ENCODE data around the gene FOXD4L6. TPM values are rescaled to one million over a fixed set of nuclear protein-coding genes. Genes with fewer than 3 reads are reported as not detected.
"Not testable (repeated sequence)": the region's sequence is repeated elsewhere in the genome, so short reads cannot be mapped to it uniquely, and the experiment has no call there.

Gene FOXD4L6
- total RNA-seq, 4 donors from 2014 or later, result not detected

GRCh38 chr9:41100508-41100907 lies 28.0 kb downstream of the FOXD4L6 start:
- H3K27me3 ChIP-seq; H3K9me3 ChIP-seq; in situ Hi-C loops (cut with MboI; ENCODE audit: low pct_ligation_motif_present in 1 of 4, low pct_unique_long_range_greater_than_20kb in 1 of 4, low sequenced_read_pairs in 3 of 4); H3K4me3 ChIP-seq; H3K36me3 ChIP-seq; H3K4me1 ChIP-seq; DNase-seq; intact Hi-C loops (cut with DNase I; ENCODE audit: low total_unique reads); H3K27ac ChIP-seq: not testable (repeated sequence)
- WGBS, 2 donors (ENCODE audit: low coverage in 1 of 2), result 65 to 74% methylated on average over 4 to 7 of the region's 7 CpGs

GRCh38 chr9:41098759-41099158 lies 29.7 kb downstream of the FOXD4L6 start:
- intact Hi-C loops (cut with DNase I; ENCODE audit: low total_unique reads), result not testable (repeated sequence)

GRCh38 chr9:41095060-41095459 lies 33.4 kb downstream of the FOXD4L6 start:
- in situ Hi-C loops (cut with MboI; ENCODE audit: low pct_ligation_motif_present in 1 of 4, low pct_unique_long_range_greater_than_20kb in 1 of 4, low sequenced_read_pairs in 3 of 4); H3K27me3 ChIP-seq; H3K4me3 ChIP-seq; H3K27ac ChIP-seq; H3K4me1 ChIP-seq; H3K9me3 ChIP-seq; intact Hi-C loops (cut with DNase I; ENCODE audit: low total_unique reads); H3K36me3 ChIP-seq; DNase-seq: not testable (repeated sequence)
- 43 to 46% methylated on average over 2 of the region's 2 CpGs for WGBS, 2 donors (ENCODE audit: low coverage in 1 of 2)

More at GRCh38 chr9:41098759-41099158, 29.7 kb downstream of the FOXD4L6 start:
- in situ Hi-C loops (cut with MboI; ENCODE audit: low pct_ligation_motif_present in 1 of 4, low pct_unique_long_range_greater_than_20kb in 1 of 4, low sequenced_read_pairs in 3 of 4); DNase-seq; H3K27ac ChIP-seq; H3K36me3 ChIP-seq; H3K27me3 ChIP-seq; H3K9me3 ChIP-seq; H3K4me1 ChIP-seq; H3K4me3 ChIP-seq: not testable (repeated sequence)
- 43 to 49% methylated on average over 4 of the region's 4 CpGs for WGBS, 2 donors (ENCODE audit: low coverage in 1 of 2)

- H3K4me1 ChIP-seq; H3K36me3 ChIP-seq; H3K4me3 ChIP-seq; H3K27ac ChIP-seq; in situ Hi-C loops (cut with MboI; ENCODE audit: low pct_ligation_motif_present in 1 of 4, low pct_unique_long_range_greater_than_20kb in 1 of 4, low sequenced_read_pairs in 3 of 4); H3K27me3 ChIP-seq; H3K9me3 ChIP-seq; intact Hi-C loops (cut with DNase I; ENCODE audit: low total_unique reads); DNase-seq: not testable (repeated sequence)
- 80% methylated on average over 3 of the region's 9 CpGs; no CpG with 5 or more reads in 1 of the 2 donors for WGBS, 2 donors (ENCODE audit: low coverage in 1 of 2)
Measured at GRCh38 chr9:41094010-41094773, 34.3 kb downstream of the FOXD4L6 start.

GRCh38 chr9:41090922-41091321 lies 37.6 kb downstream of the FOXD4L6 start:
- DNase-seq; H3K4me3 ChIP-seq; in situ Hi-C loops (cut with MboI; ENCODE audit: low pct_ligation_motif_present in 1 of 4, low pct_unique_long_range_greater_than_20kb in 1 of 4, low sequenced_read_pairs in 3 of 4); H3K27me3 ChIP-seq; intact Hi-C loops (cut with DNase I; ENCODE audit: low total_unique reads); H3K27ac ChIP-seq; H3K36me3 ChIP-seq; H3K9me3 ChIP-seq; H3K4me1 ChIP-seq: not testable (repeated sequence)

GRCh38 chr9:41090386-41090785 lies 38.1 kb downstream of the FOXD4L6 start:
- H3K36me3 ChIP-seq; intact Hi-C loops (cut with DNase I; ENCODE audit: low total_unique reads); DNase-seq; H3K27ac ChIP-seq; H3K9me3 ChIP-seq; H3K4me1 ChIP-seq; H3K4me3 ChIP-seq; H3K27me3 ChIP-seq; in situ Hi-C loops (cut with MboI; ENCODE audit: low pct_ligation_motif_present in 1 of 4, low pct_unique_long_range_greater_than_20kb in 1 of 4, low sequenced_read_pairs in 3 of 4): not testable (repeated sequence)
- WGBS, 2 donors (ENCODE audit: low coverage in 1 of 2), result 42% methylated on average over 1 of the region's 1 CpG; no CpG with 5 or more reads in 1 of the 2 donors

- DNase-seq; H3K36me3 ChIP-seq; intact Hi-C loops (cut with DNase I; ENCODE audit: low total_unique reads); H3K4me1 ChIP-seq; in situ Hi-C loops (cut with MboI; ENCODE audit: low pct_ligation_motif_present in 1 of 4, low pct_unique_long_range_greater_than_20kb in 1 of 4, low sequenced_read_pairs in 3 of 4); H3K4me3 ChIP-seq; H3K27ac ChIP-seq; H3K27me3 ChIP-seq; H3K9me3 ChIP-seq: not testable (repeated sequence)
- WGBS, 2 donors (ENCODE audit: low coverage in 1 of 2), result 6 to 15% methylated on average over 4 to 10 of the region's 11 CpGs
- TF ChIP-seq CTCF (IDR thresholded peaks at IDR 0.05), result peak; percentile 30 to 56 (median 43)
Measured at GRCh38 chr9:41088450-41089059, 39.9 kb downstream of the FOXD4L6 start.

GRCh38 chr9:41087929-41088328 lies 40.6 kb downstream of the FOXD4L6 start:
- intact Hi-C loops (cut with DNase I; ENCODE audit: low total_unique reads); H3K27ac ChIP-seq; H3K4me3 ChIP-seq; H3K4me1 ChIP-seq; H3K27me3 ChIP-seq; H3K36me3 ChIP-seq; H3K9me3 ChIP-seq; in situ Hi-C loops (cut with MboI; ENCODE audit: low pct_ligation_motif_present in 1 of 4, low pct_unique_long_range_greater_than_20kb in 1 of 4, low sequenced_read_pairs in 3 of 4); DNase-seq: not testable (repeated sequence)
- WGBS, 2 donors (ENCODE audit: low coverage in 1 of 2), result 71 to 74% methylated on average over 4 to 5 of the region's 5 CpGs

GRCh38 chr9:41087157-41087780 lies 41.2 kb downstream of the FOXD4L6 start:
- intact Hi-C loops (cut with DNase I; ENCODE audit: low total_unique reads); DNase-seq; H3K27me3 ChIP-seq; in situ Hi-C loops (cut with MboI; ENCODE audit: low pct_ligation_motif_present in 1 of 4, low pct_unique_long_range_greater_than_20kb in 1 of 4, low sequenced_read_pairs in 3 of 4); H3K4me3 ChIP-seq; H3K27ac ChIP-seq; H3K4me1 ChIP-seq; H3K9me3 ChIP-seq; H3K36me3 ChIP-seq: not testable (repeated sequence)
- 56 to 65% methylated on average over 1 to 5 of the region's 5 CpGs for WGBS, 2 donors (ENCODE audit: low coverage in 1 of 2)

- H3K27ac ChIP-seq; DNase-seq; H3K4me3 ChIP-seq; in situ Hi-C loops (cut with MboI; ENCODE audit: low pct_ligation_motif_present in 1 of 4, low pct_unique_long_range_greater_than_20kb in 1 of 4, low sequenced_read_pairs in 3 of 4); H3K4me1 ChIP-seq; H3K9me3 ChIP-seq; H3K36me3 ChIP-seq; H3K27me3 ChIP-seq; intact Hi-C loops (cut with DNase I; ENCODE audit: low total_unique reads): not testable (repeated sequence)
- 33 to 43% methylated on average over 1 of the region's 1 CpG for WGBS, 2 donors (ENCODE audit: low coverage in 1 of 2)
Measured at GRCh38 chr9:41086685-41087084, 41.8 kb downstream of the FOXD4L6 start.

Data from transverse colon (tissue), 4 donors.